Tibial nerve (tissue), 3 donors: ENCODE data around the gene CIITA.

Source experiments
- POLR2A ChIP-seq, 2 donors: fragments of 450-650 bp; IDR thresholded peaks; one replicate each; pipeline ENCODE4 v1.6.1; 2017; ENCODE audit warnings: antibody characterized with exemption in 2 of 2, mild to moderate bottlenecking in 2 of 2, moderate library complexity in 2 of 2
- TF ChIP-seq, protein P1 (sequence below), 5 experiments: fragments of 200-600 bp in 3 of 5; fragments of 450-650 bp in 2 of 5; sonication (generic) in 3 of 5; IDR thresholded peaks; one replicate each; pipeline ENCODE4 v1.5.1; 2016 to 2019; ENCODE audit warnings: antibody characterized with exemption in 5 of 5, mild to moderate bottlenecking in 3 of 5, moderate library complexity in 2 of 5

DNA sequence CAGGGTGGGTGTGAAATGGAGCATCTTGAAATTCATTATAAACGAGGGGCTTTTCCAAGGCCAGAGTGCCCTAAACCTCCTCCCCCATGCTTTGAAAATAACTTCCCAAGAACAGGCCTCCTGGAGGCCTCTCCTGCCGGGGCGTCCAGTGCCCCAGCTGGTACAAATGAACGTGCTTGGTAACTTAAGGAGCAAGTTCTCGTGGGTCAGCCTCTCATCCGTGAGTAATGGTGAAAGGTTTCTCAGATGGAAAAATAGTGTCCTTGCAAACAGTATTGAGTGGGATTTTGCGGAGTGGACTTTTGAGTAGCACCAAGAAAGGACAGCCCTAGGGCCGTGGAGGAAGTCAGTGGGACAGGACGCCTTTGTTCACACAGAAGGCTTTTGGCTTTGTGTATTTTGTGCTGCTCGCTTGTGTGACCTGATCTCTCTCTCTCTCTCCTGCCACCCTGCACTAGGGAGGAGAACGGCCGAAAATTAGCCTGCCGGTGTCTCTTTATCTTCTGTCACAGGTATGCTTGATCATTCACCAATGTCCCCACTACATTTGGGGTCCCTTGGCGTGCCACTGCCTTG is 102.0 kb downstream of the CIITA start:
- TF ChIP-seq POLR2A (IDR thresholded peaks at IDR 0.05), result no peak
- TF ChIP-seq, protein P1, sequence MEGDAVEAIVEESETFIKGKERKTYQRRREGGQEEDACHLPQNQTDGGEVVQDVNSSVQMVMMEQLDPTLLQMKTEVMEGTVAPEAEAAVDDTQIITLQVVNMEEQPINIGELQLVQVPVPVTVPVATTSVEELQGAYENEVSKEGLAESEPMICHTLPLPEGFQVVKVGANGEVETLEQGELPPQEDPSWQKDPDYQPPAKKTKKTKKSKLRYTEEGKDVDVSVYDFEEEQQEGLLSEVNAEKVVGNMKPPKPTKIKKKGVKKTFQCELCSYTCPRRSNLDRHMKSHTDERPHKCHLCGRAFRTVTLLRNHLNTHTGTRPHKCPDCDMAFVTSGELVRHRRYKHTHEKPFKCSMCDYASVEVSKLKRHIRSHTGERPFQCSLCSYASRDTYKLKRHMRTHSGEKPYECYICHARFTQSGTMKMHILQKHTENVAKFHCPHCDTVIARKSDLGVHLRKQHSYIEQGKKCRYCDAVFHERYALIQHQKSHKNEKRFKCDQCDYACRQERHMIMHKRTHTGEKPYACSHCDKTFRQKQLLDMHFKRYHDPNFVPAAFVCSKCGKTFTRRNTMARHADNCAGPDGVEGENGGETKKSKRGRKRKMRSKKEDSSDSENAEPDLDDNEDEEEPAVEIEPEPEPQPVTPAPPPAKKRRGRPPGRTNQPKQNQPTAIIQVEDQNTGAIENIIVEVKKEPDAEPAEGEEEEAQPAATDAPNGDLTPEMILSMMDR (IDR thresholded peaks at IDR 0.05), result no peak
